Left renal cortex interstitium (tissue), 4 donors: Measurements from ENCODE around the gene IPMK. TPM values are rescaled to one million over a fixed set of nuclear protein-coding genes. Genes with fewer than 3 reads are reported as not detected.
"Not testable (repeated sequence)": the region's sequence is repeated elsewhere in the genome, so short reads cannot be mapped to it uniquely, and the experiment has no call there.

ENCODE experiments used
- DNase-seq, 4 donors: peaks; one replicate each; pipeline ENCODE4 v3.0.0-alpha.2; 2013; ENCODE audit warnings: low read depth in 4 of 4, low spot score in 2 of 4, missing footprints in 1 of 4
- polyA plus RNA-seq, 4 donors: library from polyadenylated mRNA; unstranded; fragments of 120-200 nt; gene quantifications; one replicate each; pipeline ENCODE4 v1.2.1, GENCODE V29; 2013; ENCODE audit not compliant: insufficient read length in 4 of 4

IPMK gene
- polyA plus RNA-seq, 4 donors: 6.6 to 8.6 (median 7.2) TPM

GRCh38 chr10:58157076-58157766 is 110.5 kb downstream of the IPMK start:
- no peak for DNase-seq

GRCh38 chr10:58155941-58156340 is 111.8 kb downstream of the IPMK start:
- DNase-seq: not testable (repeated sequence)

- DNase-seq: no peak
Measured at GRCh38 chr10:58153751-58154150, 113.9 kb downstream of the IPMK start.

GRCh38 chr10:58152673-58153263 is 114.9 kb downstream of the IPMK start:
- peak in 1 of 4 donors; percentile 33 for DNase-seq

GRCh38 chr10:58150290-58150689 is 117.4 kb downstream of the IPMK start:
- no peak for DNase-seq

- DNase-seq: no peak
Measured at GRCh38 chr10:58143944-58144343, 123.8 kb downstream of the IPMK start.

Other genes starting within 250 kb of the IPMK start
- gene CISD1, start 1.3 kb upstream of the IPMK start, polyA plus RNA-seq: 10 to 100 TPM; 48.4 to 58.0 (median 54.6) TPM
- 10 to 100 TPM; 33.8 to 41.8 (median 36.9) TPM for gene UBE2D1, start 67.1 kb upstream of the IPMK start, polyA plus RNA-seq
- 10 to 100 TPM; 68.0 to 74.8 (median 72.1) TPM for gene TFAM, start 117.5 kb upstream of the IPMK start, polyA plus RNA-seq
- 10 to 100 TPM; 72.5 to 84.9 (median 79.7) TPM for gene BICC1, start 245.0 kb upstream of the IPMK start, polyA plus RNA-seq